Panc1 (cell line): Measurements from ENCODE around the gene CAST. TPM values are rescaled to one million over a fixed set of nuclear protein-coding genes. Genes with fewer than 3 reads are reported as not detected.

Experiments
- ATAC-seq: fragments of 200-7000 bp; cut with Tn5 transposase; 2 replicates; pipeline ENCODE4 v1.9.1; 2020; ENCODE audit warnings: mild to moderate bottlenecking, moderate library complexity
- BruUV-seq: library from RNA; stranded (reverse); fragments of 400-500 nt; replicated peaks from 2 replicates; lab custom pipeline; 2021; lab: Mats Ljungman, UMichigan
- CTCF ChIA-PET: fragments of 300-600 bp; sonication (Branson Sonifier 250); formaldehyde crosslinking; loops from one replicate; lab custom pipeline; 2022; ENCODE audit warnings: antibody characterized with exemption; lab: Charles Lee
- POLR2A ChIA-PET: fragments of 300-600 bp; sonication (Branson Sonifier 250); formaldehyde crosslinking; loops from one replicate; lab custom pipeline; 2022; ENCODE audit warnings: antibody characterized with exemption; lab: Charles Lee
- DNase-seq: peaks from one replicate; pipeline ENCODE4 v3.0.0-alpha.2; 2010; ENCODE audit warnings: low read depth, low spot score
- H3K27ac ChIP-seq: 2 replicates; pipeline ENCODE4 v1.5.1; 2011; ENCODE audit warnings: mild to moderate bottlenecking, low read length, inconsistent platforms
- H3K27me3 ChIP-seq: fragments of 200-500 bp; sonication (Bioruptor generic); 2 replicates; pipeline ENCODE4 v1.6.0; 2014; ENCODE audit warnings: low read length, inconsistent platforms; ENCODE audit not compliant: control insufficient read depth, insufficient read depth
- H3K36me3 ChIP-seq: fragments of 200-500 bp; sonication (Bioruptor generic); 2 replicates; pipeline ENCODE4 v1.5.1; 2014; ENCODE audit warnings: inconsistent platforms, mild to moderate bottlenecking, low read length, moderate library complexity; ENCODE audit not compliant: control insufficient read depth, insufficient read depth
- H3K4me1 ChIP-seq: 2 replicates; pipeline ENCODE4 v1.5.1; 2011; ENCODE audit warnings: inconsistent platforms, mild to moderate bottlenecking, low read length, moderate library complexity; ENCODE audit not compliant: control insufficient read depth, insufficient read depth
- H3K4me3 ChIP-seq, 2 experiments: 2 replicates each; pipeline ENCODE4 v1.5.1; 2011 to 2012; ENCODE audit warnings: low read depth in 2 of 2, low read length in 2 of 2, mild to moderate bottlenecking in 2 of 2, inconsistent platforms in 1 of 2, moderate library complexity in 1 of 2
- H3K9me3 ChIP-seq: fragments of 200-500 bp; sonication (Bioruptor generic); 2 replicates; pipeline ENCODE4 v1.5.1; 2014; ENCODE audit warnings: low read depth, mild to moderate bottlenecking, inconsistent platforms, low read length, moderate library complexity; ENCODE audit not compliant: control insufficient read depth, insufficient read depth
- POLR2AphosphoS5 ChIP-seq: IDR thresholded peaks from 2 replicates; pipeline ENCODE4 v1.6.1; 2012; ENCODE audit warnings: mild to moderate bottlenecking, low read depth, low read length, moderate library complexity
- REST ChIP-seq, 2 experiments: IDR thresholded peaks; 2 replicates each; pipeline ENCODE4 v1.6.1; 2011 to 2012; ENCODE audit warnings: low read depth in 2 of 2, control low read depth in 1 of 2, low read length in 1 of 2, mild to moderate bottlenecking in 1 of 2, moderate library complexity in 1 of 2; ENCODE audit not compliant: insufficient read depth in 1 of 2
- SIN3A ChIP-seq: IDR thresholded peaks from 2 replicates; pipeline ENCODE4 v1.6.1; 2012; ENCODE audit warnings: low read depth, mild to moderate bottlenecking, low read length, moderate library complexity, borderline replicate concordance; ENCODE audit not compliant: insufficient read depth
- TCF7L2 ChIP-seq: IDR thresholded peaks from 2 replicates; pipeline ENCODE4 v1.6.1; 2011; ENCODE audit warnings: mild to moderate bottlenecking, low read depth, low read length, inconsistent platforms
- in situ Hi-C: cut with HindIII; loops from 2 replicates; pipeline ENCODE4 v1.10.0; 2016; ENCODE audit warnings: low sequenced_read_pairs, low pct_unique_long_range_greater_than_20kb
- intact Hi-C: fragments of 100-400 bp; cut with micrococcal nuclease; formaldehyde crosslinking; loops from one replicate; pipeline ENCODE4 v1.10.0; 2022; ENCODE audit not compliant: unreplicated experiment
- total RNA-seq: library from RNA; stranded (reverse); gene quantifications from one replicate; pipeline ENCODE4 v1.2.1, GENCODE V29; 2021; ENCODE audit not compliant: unreplicated experiment
- TF ChIP-seq, protein P1 (sequence below): fragments of 450-650 bp; IDR thresholded peaks from 2 replicates; pipeline ENCODE4 v1.5.1; 2017; ENCODE audit warnings: mild to moderate bottlenecking

Gene CAST
- total RNA-seq, 1 experiment from 2014 or later: 212 TPM

- TF ChIP-seq, protein P1, sequence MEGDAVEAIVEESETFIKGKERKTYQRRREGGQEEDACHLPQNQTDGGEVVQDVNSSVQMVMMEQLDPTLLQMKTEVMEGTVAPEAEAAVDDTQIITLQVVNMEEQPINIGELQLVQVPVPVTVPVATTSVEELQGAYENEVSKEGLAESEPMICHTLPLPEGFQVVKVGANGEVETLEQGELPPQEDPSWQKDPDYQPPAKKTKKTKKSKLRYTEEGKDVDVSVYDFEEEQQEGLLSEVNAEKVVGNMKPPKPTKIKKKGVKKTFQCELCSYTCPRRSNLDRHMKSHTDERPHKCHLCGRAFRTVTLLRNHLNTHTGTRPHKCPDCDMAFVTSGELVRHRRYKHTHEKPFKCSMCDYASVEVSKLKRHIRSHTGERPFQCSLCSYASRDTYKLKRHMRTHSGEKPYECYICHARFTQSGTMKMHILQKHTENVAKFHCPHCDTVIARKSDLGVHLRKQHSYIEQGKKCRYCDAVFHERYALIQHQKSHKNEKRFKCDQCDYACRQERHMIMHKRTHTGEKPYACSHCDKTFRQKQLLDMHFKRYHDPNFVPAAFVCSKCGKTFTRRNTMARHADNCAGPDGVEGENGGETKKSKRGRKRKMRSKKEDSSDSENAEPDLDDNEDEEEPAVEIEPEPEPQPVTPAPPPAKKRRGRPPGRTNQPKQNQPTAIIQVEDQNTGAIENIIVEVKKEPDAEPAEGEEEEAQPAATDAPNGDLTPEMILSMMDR: no peak
- TF ChIP-seq REST (IDR thresholded peaks at IDR 0.05; ENCODE audit: insufficient read depth in 1 of 2, low read depth in 2 of 2, low read length in 1 of 2): no peak
- no peak for TF ChIP-seq TCF7L2
- no peak for TF ChIP-seq POLR2AphosphoS5
- no peak for TF ChIP-seq SIN3A
- H3K27me3 ChIP-seq: no peaks in the 10 kb centered on the region; the same call in 1 of the 2 replicates
- in situ Hi-C loops (no loop called here), intact Hi-C loops (no loop called here)
- CTCF ChIA-PET: no interaction called here
- H3K4me3 ChIP-seq: no peak overlapping the region
- no peaks in the 10 kb centered on the region; the same call in 1 of the 2 replicates for H3K36me3 ChIP-seq
- H3K27ac ChIP-seq: no peak overlapping the region
- POLR2A ChIA-PET: no interaction called here
- no peak for ATAC-seq
- no peaks in the 10 kb centered on the region for H3K9me3 ChIP-seq
- DNase-seq: no peak
- no TSS peak for BruUV-seq
- H3K4me1 ChIP-seq: peaks cover 12% of the 10 kb centered on the region; the same call in 1 of the 2 replicates
These were observed 3.0 kb upstream of the CAST start for GRCh38 chr5:96659170-96659569.

DNA sequence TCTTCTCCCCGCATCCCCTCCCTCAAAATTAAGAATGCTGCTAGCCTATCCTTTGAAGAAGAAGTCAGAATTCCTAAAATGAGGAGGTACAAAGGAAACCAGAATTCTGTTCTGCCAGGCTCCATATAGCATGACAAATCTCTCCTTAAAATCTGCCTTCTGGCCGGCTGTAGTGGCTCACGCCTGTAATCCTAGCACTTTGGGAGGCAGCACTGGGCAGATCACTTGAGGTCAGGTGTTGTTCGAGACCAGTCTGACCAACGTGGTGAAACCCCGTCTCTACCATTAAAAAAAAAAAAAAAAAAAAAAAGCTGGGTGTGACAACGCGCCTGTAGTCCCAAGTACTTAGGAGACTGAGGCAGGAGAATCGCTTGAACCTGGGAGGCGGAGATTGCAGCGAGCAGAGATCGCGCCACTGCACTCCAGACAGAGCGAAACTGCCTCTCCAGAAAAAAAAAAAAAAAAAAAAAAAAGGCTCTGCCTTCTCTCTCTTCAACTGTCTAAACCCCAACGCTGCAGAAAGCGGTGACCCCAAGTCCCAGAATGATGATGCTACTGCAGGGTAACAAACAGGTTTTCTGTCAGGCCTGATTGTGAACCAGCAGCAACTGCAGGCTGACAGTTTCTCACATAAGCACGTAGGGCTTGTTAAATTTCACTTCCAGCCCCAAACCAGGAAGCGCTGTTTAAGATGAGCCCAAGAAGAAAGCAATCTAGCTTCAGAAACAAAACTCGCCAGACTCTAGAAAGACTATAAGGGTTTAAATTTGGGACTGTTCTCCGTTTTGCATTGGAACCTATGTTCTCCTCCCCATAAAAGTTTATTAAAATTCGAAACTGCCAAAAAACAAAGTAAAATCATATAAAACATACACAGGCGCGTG, 963 bp upstream of the CAST start:
- TSS peak; percentile 88 for BruUV-seq
- ATAC-seq: no peak
- intact Hi-C loops: no loop called here
- no peak for TF ChIP-seq SIN3A
- TF ChIP-seq TCF7L2: no peak
- no peak for TF ChIP-seq REST (IDR thresholded peaks at IDR 0.05; ENCODE audit: insufficient read depth in 1 of 2, low read depth in 2 of 2, low read length in 1 of 2)
- TF ChIP-seq, protein P1: no peak
- TF ChIP-seq POLR2AphosphoS5: no peak
- Histone ChIP-seq H3K27ac (peak overlapping the region; percentile 94), H3K4me3 (peak overlapping the region; percentile 67 to 90), H3K27me3 (no peaks in the 10 kb centered on the region; the same call in 1 of the 2 replicates), H3K9me3 (no peaks in the 10 kb centered on the region), H3K4me1 (peaks cover 19% of the 10 kb centered on the region; the same call in 1 of the 2 replicates), H3K36me3 (no peaks in the 10 kb centered on the region; the same call in 1 of the 2 replicates)
- in situ Hi-C loops: no loop called here
- no peak for DNase-seq
- ChIA-PET CTCF (interaction anchor here (0.6 kb wide), 1 partner anchor 325 kb away, joined by 4 read pairs; no protein-coding TSS in a partner anchor), POLR2A (interaction anchor here (0.6 kb wide), 2 partner anchors 388 to 717 kb away, joined by 3 to 5 read pairs; no protein-coding TSS in a partner anchor)
